ENCODE measurements around the gene ZBED1.
"Not testable (repeated sequence)": the region's sequence is repeated elsewhere in the genome, so short reads cannot be mapped to it uniquely, and the experiment has no call there.

DNA sequence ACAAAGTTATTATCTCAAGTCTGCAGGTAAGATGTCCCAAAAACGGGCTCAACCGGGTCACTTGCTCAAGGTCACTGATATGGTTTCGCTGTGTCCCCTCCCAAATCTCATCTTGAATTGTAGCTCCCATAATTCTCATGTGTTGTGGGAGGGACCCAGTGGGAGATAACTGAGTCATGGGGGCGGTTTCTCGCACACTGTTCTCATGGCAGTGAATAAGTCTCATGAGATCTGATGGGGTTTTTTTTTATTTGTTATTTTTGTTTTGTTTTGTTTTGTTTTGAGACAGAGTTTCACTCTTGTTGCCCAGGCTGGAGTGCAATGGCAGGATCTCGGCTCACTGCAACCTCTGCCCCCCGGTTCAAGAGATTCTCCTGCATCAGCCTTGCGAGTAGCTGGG is 4.6 kb upstream of the ZBED1 start:
- TF ChIP-seq, protein P1, sequence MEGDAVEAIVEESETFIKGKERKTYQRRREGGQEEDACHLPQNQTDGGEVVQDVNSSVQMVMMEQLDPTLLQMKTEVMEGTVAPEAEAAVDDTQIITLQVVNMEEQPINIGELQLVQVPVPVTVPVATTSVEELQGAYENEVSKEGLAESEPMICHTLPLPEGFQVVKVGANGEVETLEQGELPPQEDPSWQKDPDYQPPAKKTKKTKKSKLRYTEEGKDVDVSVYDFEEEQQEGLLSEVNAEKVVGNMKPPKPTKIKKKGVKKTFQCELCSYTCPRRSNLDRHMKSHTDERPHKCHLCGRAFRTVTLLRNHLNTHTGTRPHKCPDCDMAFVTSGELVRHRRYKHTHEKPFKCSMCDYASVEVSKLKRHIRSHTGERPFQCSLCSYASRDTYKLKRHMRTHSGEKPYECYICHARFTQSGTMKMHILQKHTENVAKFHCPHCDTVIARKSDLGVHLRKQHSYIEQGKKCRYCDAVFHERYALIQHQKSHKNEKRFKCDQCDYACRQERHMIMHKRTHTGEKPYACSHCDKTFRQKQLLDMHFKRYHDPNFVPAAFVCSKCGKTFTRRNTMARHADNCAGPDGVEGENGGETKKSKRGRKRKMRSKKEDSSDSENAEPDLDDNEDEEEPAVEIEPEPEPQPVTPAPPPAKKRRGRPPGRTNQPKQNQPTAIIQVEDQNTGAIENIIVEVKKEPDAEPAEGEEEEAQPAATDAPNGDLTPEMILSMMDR (IDR thresholded peaks at IDR 0.05), result not testable (repeated sequence)
- TF ChIP-seq POLR2A (IDR thresholded peaks at IDR 0.05), result not testable (repeated sequence)

Data from lower leg skin (tissue), 3 donors.